HepG2 (cell line): Measurements from ENCODE around the gene BIN1.

ENCODE experiments used
- CTCF ChIP-seq: sonication (generic); formaldehyde crosslinking; IDR thresholded peaks from 2 replicates; pipeline ENCODE4 v1.5.0; 2020; ENCODE audit warnings: mild to moderate bottlenecking, missing genetic modification reagents, moderate library complexity
- EED ChIP-seq: sonication (generic); formaldehyde crosslinking; IDR thresholded peaks from 2 replicates; pipeline ENCODE4 v1.5.0; 2020; ENCODE audit warnings: mild to moderate bottlenecking, missing genetic modification reagents
- MAX ChIP-seq: IDR thresholded peaks from 2 replicates; pipeline ENCODE4 v1.6.1; 2012; ENCODE audit warnings: inconsistent platforms
- PBX2 ChIP-seq: IDR thresholded peaks from 2 replicates; pipeline ENCODE4 v1.6.1; 2016; ENCODE audit warnings: control low read depth
- POLR2A ChIP-seq, 2 experiments: IDR thresholded peaks; 2 replicates each; pipeline ENCODE4 v1.6.1; 2011; ENCODE audit warnings: low read depth in 2 of 2, low read length in 2 of 2, mild to moderate bottlenecking in 1 of 2, moderate library complexity in 1 of 2; ENCODE audit not compliant: insufficient read depth in 1 of 2
- ZNF3 ChIP-seq: IDR thresholded peaks from 2 replicates; pipeline ENCODE4 v1.7.0; 2017; ENCODE audit warnings: inconsistent platforms
- ZSCAN20 ChIP-seq: sonication (generic); formaldehyde crosslinking; IDR thresholded peaks from 2 replicates; pipeline ENCODE4 v1.4.0; 2020; ENCODE audit warnings: missing genetic modification reagents, mild to moderate bottlenecking, borderline replicate concordance

DNA sequence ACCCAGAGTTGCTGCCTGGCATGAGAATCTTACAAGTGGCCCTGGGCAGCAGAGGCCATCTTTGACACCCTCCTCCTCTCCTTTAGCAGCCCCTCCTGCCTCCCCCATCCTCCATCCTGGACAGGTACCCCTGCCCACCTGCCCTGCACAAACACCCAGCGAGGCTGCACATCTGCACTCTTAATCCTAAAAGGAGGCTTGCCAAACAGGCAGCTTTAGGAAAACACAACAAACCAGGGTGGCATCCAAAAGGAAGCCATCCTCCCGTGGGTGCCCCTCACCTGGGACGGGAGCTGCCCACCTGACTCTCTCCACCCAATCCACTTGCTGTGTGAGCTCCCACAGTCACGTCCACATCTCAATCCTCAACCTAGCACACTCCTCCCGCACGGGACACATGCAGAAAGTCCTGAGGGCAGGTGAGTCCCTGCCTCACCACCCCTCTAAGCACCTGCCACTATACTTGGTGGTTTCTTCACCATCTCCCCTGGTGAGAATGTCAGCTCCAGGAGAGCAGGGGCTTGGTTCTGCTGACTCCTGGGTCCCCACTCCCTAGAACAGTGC, 5.8 kb downstream of the BIN1 start:
- TF ChIP-seq PBX2 (CRISPR knock-in tag): no peak
- no peak for TF ChIP-seq ZSCAN20 (CRISPR knock-in tag)
- no peak for TF ChIP-seq POLR2A (IDR thresholded peaks at IDR 0.05; ENCODE audit: insufficient read depth in 1 of 2, low read depth in 2 of 2, low read length in 2 of 2)
- no peak for TF ChIP-seq MAX
- no peak for TF ChIP-seq ZNF3
- no peak for TF ChIP-seq EED (CRISPR knock-in tag)
- no peak for TF ChIP-seq CTCF (CRISPR knock-in tag)
